GM11168 (cell line): ENCODE measurements around the gene ATP8B3.

Source experiments
- in situ Hi-C: fragments of 300-500 bp; cut with MboI; formaldehyde crosslinking; loops from one replicate; pipeline ENCODE4 v1.12.0; 2022; ENCODE audit warnings: low sequenced_read_pairs; ENCODE audit not compliant: unreplicated experiment

Gene ATP8B3

DNA sequence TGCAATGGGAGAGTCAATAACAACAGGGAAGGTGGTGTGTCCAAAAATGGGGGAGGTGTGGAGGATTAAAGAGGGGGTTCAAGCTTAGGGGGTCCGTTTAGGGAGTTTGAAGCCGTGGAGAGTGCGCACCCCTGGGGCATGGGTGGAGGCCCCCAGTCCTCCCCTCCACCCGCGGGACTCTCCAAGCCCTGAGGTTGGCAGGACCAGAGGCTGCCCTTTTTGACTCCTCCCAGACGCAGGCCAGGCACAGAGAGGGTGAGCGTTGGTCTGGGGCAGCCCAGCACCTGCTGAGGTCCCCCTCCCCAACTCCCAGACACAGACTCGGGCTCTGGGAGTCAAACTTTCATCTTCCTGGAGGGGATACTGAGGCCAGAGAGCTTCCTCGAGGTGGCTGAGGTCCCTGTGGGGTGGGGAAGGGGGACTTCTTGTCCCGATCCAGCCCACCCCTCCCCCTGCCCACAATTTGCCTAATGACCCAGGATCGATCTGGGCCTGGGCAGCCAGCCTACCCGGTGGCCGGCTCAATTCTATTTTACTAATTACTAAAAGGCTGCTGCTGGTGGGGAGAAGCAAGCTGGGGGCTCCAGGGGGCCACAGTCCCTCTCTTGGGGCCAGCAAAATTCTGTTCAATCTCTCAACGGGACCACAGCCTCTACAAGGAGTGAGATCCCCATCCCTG is 61.6 kb downstream of the ATP8B3 start:
- in situ Hi-C loops = no loop called here

DNA sequence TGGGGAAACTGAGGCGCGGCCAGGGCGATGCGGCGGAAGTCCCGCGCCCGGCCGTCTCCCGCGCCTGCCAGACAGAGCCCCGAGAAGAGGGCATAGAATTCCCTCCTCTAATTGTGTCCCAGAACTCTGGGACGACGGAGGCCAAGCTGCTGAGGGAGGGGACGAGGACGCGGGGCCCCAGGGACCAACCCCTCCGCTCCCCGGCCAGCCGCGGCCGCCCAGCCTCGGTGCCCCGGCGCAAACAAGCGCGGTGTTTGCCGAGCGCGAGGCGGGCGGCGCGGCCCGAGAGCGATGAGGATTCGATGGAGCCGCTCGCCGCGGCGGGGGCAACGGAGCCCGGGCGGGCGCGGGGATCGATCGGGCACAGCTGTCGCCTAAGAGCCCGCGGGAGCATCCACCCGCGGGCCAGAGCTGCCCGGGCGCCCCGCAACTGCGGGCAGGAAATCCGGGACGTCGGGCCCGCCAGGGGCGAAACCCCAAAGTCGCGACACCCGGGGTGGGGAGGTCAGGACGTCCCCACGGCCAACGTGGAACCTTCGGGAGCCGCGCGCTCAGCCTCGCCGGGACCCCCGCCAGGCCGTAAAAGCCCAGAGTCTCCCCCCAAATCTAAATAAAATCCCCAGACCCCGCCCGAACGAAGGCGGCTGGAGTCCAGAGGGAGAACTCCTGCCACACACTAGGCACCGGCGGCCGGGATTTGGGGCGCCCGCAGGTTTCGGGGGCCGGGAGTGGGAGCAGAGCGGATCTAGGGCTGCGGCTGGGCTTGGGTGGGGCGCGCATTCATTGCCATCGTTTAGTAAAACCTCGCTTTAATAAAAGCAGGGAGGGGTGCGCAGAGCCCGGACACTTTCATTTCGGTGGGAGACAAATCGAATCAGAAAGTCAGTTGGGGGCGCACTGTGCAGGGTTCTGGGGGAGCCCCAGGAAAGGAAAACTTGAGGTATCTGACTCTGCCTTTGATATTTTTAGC is 62.4 kb downstream of the ATP8B3 start:
- in situ Hi-C loops = no loop called here

DNA sequence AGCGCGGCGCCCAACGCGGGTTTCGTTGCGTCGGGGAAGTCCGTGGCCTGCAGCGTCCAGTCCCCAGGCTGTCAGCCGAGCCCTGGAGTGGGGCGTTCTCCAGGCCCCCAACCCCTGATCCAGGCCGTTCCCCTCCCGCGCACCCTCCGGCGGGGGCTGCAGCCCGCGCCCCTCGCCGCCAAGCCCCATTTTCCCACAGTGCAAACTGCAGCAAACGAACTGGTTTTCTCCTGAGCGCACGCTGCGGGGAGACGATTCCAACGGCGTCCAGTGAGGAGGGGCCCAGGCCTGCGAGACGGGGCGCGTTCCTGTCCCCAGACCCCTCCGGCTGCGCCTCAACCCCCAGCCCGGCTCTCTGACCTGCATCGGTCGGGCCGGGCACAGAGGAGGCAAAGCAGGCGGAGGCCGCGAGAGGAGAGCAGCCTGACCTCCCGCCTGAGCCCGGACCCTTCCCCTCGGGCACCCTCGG is 63.2 kb downstream of the ATP8B3 start:
- in situ Hi-C loops = no loop called here

- in situ Hi-C loops = no loop called here
Observed at GRCh38 chr19:1748115-1748872, 63.8 kb downstream of the ATP8B3 start.

DNA sequence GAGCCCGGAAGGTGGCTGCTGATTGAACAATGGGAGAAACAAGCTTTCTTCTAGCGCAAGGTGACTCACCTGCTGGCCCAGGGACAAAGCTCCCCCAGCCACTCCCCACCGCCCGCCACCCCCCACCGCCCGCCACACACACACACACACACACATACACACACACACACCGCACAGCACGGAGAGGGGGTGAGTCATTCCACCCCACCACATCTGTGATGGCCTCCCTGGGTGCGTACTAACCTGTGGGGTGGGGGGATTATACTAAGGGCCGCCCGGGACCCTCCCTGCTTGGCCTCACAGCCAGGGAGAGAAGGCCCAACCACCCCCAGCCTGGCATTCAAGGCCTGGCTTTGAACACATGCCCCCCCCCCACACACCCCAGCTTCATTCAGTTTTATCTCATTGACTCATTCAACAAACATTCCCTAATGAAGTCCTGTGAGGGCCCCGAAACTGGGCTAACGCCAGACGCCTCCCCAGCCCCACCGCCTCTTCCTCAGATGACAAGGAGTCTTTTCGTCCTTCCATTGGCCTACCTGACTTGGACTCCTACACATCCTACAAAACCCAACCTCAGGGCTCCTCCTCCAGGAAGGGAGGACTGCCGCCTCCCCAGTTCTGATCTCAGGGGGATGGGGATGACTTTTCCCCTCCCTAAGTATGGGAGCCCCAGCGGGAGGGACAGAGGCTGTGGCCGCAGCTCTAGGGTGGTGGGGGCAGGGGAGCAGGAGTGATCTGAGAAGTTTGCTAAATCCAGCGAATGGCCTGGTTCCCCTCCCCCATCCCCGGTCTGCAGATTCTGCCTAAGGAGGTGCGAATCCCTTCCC is 64.6 kb downstream of the ATP8B3 start:
- in situ Hi-C loops = no loop called here

DNA sequence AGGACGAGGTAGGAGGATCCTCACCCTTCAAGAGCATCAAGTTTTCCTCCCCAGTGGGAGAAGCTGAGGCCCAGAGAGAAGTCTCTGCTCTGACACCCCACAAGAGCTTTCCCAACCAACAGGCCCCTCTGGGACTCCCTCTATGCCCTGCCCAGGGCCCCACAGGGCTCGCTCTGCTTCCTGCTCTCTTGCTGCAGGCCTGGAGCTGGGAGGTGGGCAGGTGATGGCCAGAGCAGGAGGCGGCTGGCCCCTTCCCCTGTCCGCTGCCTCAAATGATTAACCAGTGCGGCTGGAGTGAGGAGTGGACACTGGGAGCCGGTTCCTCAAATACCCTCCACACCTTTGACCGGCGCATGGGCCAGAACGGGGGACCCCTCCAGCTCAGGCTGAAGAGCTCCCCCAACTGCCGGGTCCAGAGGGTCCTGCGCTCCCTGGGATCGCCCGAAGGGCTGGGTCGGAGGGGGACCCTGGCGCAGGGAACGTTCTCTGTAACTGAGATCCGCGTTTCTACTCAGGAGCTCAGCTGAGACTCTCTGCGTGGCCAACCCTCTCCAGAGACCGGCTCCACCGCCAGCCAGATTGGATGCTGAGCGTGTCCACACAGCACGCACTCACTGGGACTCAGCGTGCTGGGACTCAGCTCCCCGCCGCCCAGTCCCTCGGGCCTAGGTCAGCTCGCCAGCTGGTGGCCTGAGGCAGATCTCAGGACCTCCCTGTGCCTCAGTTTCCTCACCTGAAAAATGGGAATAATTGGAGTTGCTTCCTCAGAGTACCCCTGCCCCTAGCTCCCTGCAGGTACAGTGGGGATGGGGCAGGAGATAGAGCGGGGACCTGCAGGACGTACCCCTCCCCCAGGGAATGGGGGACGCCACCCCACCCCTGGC is 65.4 kb downstream of the ATP8B3 start:
- in situ Hi-C loops = no loop called here

- in situ Hi-C loops = no loop called here
Observed at GRCh38 chr19:1745589-1746031, 66.5 kb downstream of the ATP8B3 start.

DNA sequence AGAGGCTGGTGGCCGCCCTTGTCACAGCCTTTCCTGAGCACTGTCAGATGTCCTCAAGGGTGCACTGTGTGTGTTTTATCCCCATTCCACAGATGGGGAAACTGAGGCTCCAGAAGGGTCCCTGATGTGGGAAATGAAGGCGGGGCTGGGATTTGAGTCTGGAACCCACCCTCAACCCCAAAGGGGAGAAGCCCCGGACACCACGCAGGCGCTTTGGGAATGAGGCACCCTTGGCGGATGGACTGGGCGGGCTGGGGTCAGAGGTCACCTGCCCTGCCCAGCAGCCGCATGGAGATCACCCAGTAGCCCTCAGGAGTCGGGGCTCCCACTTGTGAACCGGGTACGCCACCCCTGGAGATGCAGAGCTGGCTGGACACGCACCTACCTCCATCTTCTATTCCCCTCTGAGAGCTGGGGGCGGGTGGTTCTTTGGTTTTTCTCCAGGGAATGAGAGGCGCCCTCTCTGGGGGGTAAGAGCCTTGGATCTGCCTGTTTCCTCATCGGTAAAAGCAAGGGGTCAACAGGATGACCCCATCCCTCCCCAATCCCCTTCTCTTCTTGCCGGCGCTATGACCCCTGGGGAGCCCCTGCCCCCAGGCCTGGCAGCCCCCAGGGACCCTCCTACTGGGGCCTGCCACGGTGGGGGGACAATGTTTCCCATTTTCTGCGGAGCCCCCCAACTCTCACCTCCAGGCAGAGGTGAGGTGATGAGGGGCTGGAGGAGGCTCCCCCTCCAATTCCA is 67.1 kb downstream of the ATP8B3 start:
- in situ Hi-C loops = no loop called here

GRCh38 chr19:1744133-1744665 is 67.9 kb downstream of the ATP8B3 start:
- in situ Hi-C loops = no loop called here

GRCh38 chr19:1742989-1743696 is 68.9 kb downstream of the ATP8B3 start:
- in situ Hi-C loops = no loop called here

DNA sequence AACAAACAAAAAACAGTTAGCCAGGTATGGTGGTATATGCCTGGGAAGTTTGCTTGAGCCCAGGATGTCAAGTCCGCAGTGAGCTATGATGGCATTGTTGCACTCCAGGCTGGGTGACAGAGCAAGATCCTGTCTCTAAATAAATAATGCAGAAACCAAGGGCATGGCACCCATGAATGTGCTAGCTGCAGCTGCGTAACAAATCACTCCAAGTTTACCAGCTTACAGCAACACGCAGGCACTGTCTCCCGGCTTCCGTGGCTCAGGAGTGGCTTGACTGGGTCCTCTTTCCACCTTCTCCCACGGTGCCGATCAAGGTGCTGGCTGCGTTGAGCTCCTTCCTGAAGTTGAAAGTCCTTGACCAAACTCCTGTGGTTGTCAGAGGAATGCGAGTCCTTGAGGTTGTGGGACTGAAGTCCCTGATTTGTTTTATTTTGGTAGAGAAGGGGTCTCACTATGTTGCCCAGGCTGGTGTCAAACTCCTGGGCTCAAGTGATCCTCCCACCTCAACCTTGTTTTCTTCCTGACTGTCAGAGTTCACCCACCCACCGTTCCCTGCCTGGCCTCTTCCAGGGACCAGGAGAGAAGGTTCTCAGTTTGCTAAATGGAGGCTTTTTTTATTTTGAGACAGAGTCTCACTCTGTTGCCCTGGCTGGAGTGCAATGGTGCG is 72.0 kb downstream of the ATP8B3 start:
- in situ Hi-C loops = no loop called here

GRCh38 chr19:1736927-1737326 is 75.1 kb downstream of the ATP8B3 start:
- in situ Hi-C loops = no loop called here

DNA sequence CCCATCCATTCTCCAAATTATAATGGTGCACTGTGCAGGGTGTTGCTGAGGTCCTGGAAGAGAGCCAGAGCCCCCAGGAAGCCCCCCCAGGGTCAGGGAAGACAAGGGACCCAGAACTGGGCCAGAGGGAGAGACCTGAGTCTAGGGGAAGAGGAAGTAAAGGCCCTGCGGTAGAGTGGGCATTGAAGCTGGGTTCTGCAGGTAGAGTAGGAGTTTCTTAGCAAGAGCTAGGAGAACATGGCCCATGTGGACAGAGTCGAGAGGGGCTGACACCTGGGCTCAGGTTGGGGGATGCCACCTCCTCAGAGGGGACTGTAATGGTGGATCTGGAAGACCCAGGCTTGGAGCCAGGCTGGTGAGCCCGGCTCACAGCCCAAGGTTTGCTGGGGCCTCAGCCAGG is 75.8 kb downstream of the ATP8B3 start:
- in situ Hi-C loops = no loop called here

DNA sequence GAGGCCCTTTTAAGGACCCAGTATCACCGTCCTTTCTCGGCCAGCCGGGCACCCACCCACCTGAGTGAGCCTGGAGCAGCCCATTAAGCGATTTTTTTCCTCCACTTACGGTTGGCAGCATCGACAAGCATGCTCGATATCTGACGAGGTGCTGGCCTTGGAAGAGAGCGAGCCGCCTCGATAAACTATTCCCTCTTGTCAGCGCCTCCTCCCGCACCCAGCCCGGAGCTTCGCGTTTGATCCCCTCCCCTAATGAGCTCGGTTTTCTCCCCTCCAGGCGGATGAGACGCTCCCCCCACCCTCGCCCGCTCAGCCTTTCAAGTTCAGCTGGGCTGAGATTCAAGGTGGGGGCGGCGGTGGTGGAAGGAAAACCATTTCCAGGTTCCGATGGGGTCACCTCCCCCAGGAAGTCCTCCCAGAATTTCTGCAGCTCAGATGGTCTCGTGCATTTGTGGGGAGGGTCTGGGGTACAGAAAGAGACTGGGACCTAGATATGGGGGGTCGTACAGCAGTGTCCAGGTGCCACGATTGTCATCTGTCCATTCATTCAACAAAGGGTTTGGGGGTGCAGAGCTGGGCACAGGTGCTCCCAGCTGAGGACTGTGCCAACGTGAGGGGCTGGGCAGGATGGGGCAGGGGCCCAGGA is 77.6 kb downstream of the ATP8B3 start:
- in situ Hi-C loops = no loop called here
